RWPE1 (cell line): ENCODE data around the gene HMMR.

Experiments used
- CTCF ChIA-PET: fragments of 350-600 bp; sonication (Branson Sonifier 250); formaldehyde crosslinking; extraction: SDS; loops from one replicate; lab custom pipeline; 2021; lab: Yijun Ruan, JAX
- POLR2A ChIA-PET: fragments of 400-600 bp; formaldehyde crosslinking; extraction: SDS; loops from one replicate; lab custom pipeline; 2020; ENCODE audit warnings: antibody characterized with exemption; ENCODE audit not compliant: low non-redundant PET; lab: Yijun Ruan, JAX
- DNase-seq: peaks from one replicate; pipeline ENCODE4 v3.0.0; 2012; ENCODE audit warnings: low spot score
- H3K27ac ChIP-seq: fragments of 450-650 bp; 2 replicates; pipeline ENCODE4 v1.5.1; 2017
- TF ChIP-seq, protein P1 (sequence below): fragments of 450-650 bp; conservative IDR thresholded peaks from 2 replicates; pipeline ENCODE4 v1.5.1; 2017; ENCODE audit warnings: low read depth, mild to moderate bottlenecking

HMMR gene

GRCh38 chr5:163508753-163509152, 48.3 kb downstream of the HMMR start:
- TF ChIP-seq, protein P1, sequence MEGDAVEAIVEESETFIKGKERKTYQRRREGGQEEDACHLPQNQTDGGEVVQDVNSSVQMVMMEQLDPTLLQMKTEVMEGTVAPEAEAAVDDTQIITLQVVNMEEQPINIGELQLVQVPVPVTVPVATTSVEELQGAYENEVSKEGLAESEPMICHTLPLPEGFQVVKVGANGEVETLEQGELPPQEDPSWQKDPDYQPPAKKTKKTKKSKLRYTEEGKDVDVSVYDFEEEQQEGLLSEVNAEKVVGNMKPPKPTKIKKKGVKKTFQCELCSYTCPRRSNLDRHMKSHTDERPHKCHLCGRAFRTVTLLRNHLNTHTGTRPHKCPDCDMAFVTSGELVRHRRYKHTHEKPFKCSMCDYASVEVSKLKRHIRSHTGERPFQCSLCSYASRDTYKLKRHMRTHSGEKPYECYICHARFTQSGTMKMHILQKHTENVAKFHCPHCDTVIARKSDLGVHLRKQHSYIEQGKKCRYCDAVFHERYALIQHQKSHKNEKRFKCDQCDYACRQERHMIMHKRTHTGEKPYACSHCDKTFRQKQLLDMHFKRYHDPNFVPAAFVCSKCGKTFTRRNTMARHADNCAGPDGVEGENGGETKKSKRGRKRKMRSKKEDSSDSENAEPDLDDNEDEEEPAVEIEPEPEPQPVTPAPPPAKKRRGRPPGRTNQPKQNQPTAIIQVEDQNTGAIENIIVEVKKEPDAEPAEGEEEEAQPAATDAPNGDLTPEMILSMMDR = no peak
- ChIA-PET POLR2A (interaction anchor here (1.3 kb wide), 1 partner anchor 48 kb away, joined by 3 read pairs; the partner anchor contains the start of genes HMMR and NUDCD2), CTCF (interaction anchor here (1.6 kb wide), 1 partner anchor 48 kb away, joined by 7 read pairs; the partner anchor contains the start of genes HMMR and NUDCD2)
- no peak for DNase-seq
- H3K27ac ChIP-seq = peak overlapping the region; percentile 88

GRCh38 chr5:163509291-163509951, 49.0 kb downstream of the HMMR start:
- TF ChIP-seq, protein P1 = no peak
- POLR2A ChIA-PET = interaction anchor here (0.6 to 1.3 kb wide), 2 partner anchors 42 to 49 kb away, joined by 3 to 4 read pairs; partner anchors contain the start of genes HMMR and NUDCD2
- DNase-seq = peak; percentile 94
- CTCF ChIA-PET = interaction anchor here (0.6 kb wide), 2 partner anchors 123 to 807 kb away, joined by 3 read pairs; no protein-coding TSS in a partner anchor
- H3K27ac ChIP-seq = no peak overlapping the region

DNA sequence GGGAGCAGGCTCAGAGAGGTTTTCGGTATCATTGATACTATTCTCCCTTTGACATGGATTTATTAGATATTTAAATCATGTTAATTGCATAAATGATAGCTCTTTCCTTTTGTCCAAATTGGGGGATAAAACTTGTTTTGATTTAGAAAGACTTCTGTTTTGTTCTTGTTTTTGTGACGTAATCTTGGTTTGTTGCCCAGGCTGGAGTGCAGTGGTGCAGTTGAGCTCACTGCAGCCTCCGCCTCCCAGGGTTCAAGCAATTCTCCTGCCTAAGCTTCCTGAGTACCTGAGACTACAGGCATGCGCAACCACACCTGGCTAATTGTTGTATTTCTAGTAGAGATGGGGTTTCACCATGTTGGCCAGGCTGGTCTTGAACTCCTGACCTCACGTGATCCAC, 52.1 kb downstream of the HMMR start:
- no peak for DNase-seq
- POLR2A ChIA-PET = no interaction called here
- TF ChIP-seq, protein P1 = no peak
- CTCF ChIA-PET = no interaction called here
- peak overlapping the region; percentile 41 for H3K27ac ChIP-seq

DNA sequence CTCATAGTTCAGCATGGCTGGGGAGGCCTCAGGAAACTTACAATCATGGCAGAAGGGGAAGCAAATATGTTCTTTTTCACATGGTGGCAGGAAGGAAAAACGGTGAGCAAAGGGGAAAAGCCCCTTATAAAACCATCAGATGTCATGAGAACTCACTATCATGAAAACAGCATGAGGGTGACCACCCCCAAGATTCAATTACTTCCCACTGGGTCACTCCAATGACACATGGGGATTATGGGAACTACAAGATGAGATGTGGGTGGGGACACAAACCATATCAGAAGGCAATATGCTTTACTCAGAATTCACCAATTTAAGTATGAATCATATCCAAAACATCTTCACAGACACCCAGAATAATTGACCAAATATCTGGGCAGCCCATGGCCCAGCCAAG, 64.7 kb downstream of the HMMR start:
- TF ChIP-seq, protein P1 = no peak
- no peak overlapping the region for H3K27ac ChIP-seq
- CTCF ChIA-PET = no interaction called here
- POLR2A ChIA-PET = no interaction called here
- no peak for DNase-seq

DNA sequence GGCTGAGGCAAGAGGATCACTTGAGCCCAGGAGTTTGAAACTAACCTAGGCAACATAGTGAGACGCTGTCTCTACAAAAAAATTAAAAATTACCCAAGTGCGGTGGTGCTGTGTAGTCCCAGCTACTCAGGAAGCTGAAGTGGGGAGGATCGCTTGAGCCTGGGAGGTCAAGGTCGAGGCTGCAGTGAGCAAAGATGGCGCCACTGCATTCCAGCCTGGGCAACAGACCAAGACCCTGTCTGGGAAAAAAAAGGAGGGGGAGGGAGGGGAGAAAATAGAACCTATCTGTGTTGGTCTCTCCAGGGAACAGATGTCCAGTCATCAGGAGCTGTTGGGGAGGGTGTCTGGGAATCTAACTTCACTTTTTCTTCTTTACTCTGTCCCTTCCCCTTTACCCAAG, 69.3 kb downstream of the HMMR start:
- ChIA-PET CTCF (interaction anchor here (0.7 kb wide), 1 partner anchor 223 kb away, joined by 3 read pairs; no protein-coding TSS in a partner anchor), POLR2A (no interaction called here)
- DNase-seq = no peak
- H3K27ac ChIP-seq = no peak overlapping the region
- TF ChIP-seq, protein P1 = no peak

GRCh38 chr5:163531272-163531671, 70.8 kb downstream of the HMMR start:
- DNase-seq = no peak
- TF ChIP-seq, protein P1 = no peak
- H3K27ac ChIP-seq = no peak overlapping the region
- POLR2A ChIA-PET = no interaction called here
- CTCF ChIA-PET = no interaction called here
